K562 (cell line): ENCODE measurements around the gene ACSL3. TPM values are rescaled to one million over a fixed set of nuclear protein-coding genes. Genes with fewer than 3 reads are reported as not detected.
A peak's percentile ranks its signal among the peaks of the same experiment; 100 is the strongest.

ENCODE experiments used
- C11orf30 ChIP-seq: fragments of 450-650 bp; IDR thresholded peaks from 2 replicates; pipeline ENCODE4 v1.6.1; 2016; ENCODE audit warnings: low read depth, mild to moderate bottlenecking
- MAFF ChIP-seq: IDR thresholded peaks from 2 replicates; pipeline ENCODE4 v1.6.1; 2012; ENCODE audit warnings: low read length, improper control_type of control experiment
- PRPF4 ChIP-seq: fragments of 200-400 bp; formaldehyde crosslinking; IDR thresholded peaks from one replicate; pipeline ENCODE4 v1.6.1; 2017; ENCODE audit warnings: low read length, low read depth, mild to moderate bottlenecking; ENCODE audit not compliant: insufficient read depth, poor library complexity, severe bottlenecking
- RAD21 ChIP-seq, 2 experiments: fragments of 250-450 bp in 1 of 2; fragments of 450-650 bp in 1 of 2; sonication (Bioruptor Pico) in 1 of 2; formaldehyde crosslinking in 1 of 2; IDR thresholded peaks in 1 of 2; conservative IDR thresholded peaks in 1 of 2; 2 replicates each; pipeline versions ENCODE4 v1.4.0 to v1.8.0; 2020 to 2022; ENCODE audit warnings: mild to moderate bottlenecking in 2 of 2, moderate library complexity in 1 of 2
- polyA plus RNA-seq, 8 experiments: library from polyadenylated mRNA; depleted of rRNA in 4 of 8; stranded (reverse) in 5 of 8; unstranded in 3 of 8; fragments of >200 nt; fragmentation: Nextera tagmentation in 2 of 8; fragmentation: Illumina TruSeq in 1 of 8; extraction: Ambion mirVana in 2 of 8; extraction: Trizol in 1 of 8; gene quantifications; 2 replicates each; pipeline versions ENCODE4 v1.2.1 to v1.2.3, GENCODE V29; 2011 to 2014; ENCODE audit warnings: inconsistent platforms in 1 of 8, missing spikeins in 1 of 8
- total RNA-seq, 7 experiments: library from RNA; depleted of rRNA in 6 of 7; stranded (reverse); fragments of >200 nt in 6 of 7; fragmentation: Illumina TruSeq in 2 of 7; extraction: Trizol in 2 of 7; gene quantifications; 2 replicates each; pipeline versions ENCODE4 v1.2.1 to v1.2.3, GENCODE V29; 2011 to 2021; ENCODE audit warnings: low replicate concordance in 1 of 7
- TF ChIP-seq, protein P1 (sequence below): sonication (generic); formaldehyde crosslinking; IDR thresholded peaks from 2 replicates; pipeline ENCODE4 v1.8.0; 2022; ENCODE audit warnings: missing genetic modification reagents, mild to moderate bottlenecking, borderline replicate concordance
- TF ChIP-seq, protein P2 (sequence below): sonication (generic); formaldehyde crosslinking; IDR thresholded peaks from 2 replicates; pipeline ENCODE4 v1.8.0; 2022; ENCODE audit warnings: missing genetic modification reagents, mild to moderate bottlenecking, moderate library complexity, borderline replicate concordance
- TF ChIP-seq, protein P3 (sequence below): fragments of 250-450 bp; sonication (Bioruptor Pico); IDR thresholded peaks from 2 replicates; pipeline ENCODE4 v1.5.0; 2020; ENCODE audit warnings: mild to moderate bottlenecking

Gene ACSL3
- total and polyA plus RNA-seq, 9 of the 15 experiments (the other 6 are each of a cell fraction or from before 2014, with no cell fraction given), result 21.3 to 123 (median 85.2) TPM

DNA sequence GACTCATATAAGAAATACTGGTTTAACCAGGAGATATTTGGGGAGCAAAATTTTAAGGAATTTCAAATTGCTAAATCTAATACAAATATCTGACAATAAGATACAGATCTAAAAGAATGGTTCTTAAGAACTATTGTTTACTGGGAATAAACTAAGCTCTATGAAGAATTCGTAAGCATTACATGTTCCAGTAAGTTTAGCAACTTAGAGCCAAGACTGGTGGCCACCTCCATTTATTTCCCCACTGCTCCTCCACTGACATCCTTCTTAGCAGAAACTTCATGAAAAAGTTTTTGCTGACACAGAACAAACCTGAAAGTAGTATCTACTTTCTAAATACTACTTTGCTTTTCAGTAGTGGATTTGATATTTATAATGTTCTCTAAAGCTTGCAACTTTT is 83.0 kb downstream of the ACSL3 start (continued):
- TF ChIP-seq MAFF (peak; percentile 34; the same call in 1 of the 2 replicates), PRPF4 (no peak), C11orf30 (peak; percentile 64; the same call in 1 of the 2 replicates), RAD21 (CRISPR knock-in tag; conservative IDR thresholded peaks at IDR 0.05 in 1 of 2, IDR thresholded peaks at IDR 0.05 in 1 of 2) (no peak)
- TF ChIP-seq, protein P1, sequence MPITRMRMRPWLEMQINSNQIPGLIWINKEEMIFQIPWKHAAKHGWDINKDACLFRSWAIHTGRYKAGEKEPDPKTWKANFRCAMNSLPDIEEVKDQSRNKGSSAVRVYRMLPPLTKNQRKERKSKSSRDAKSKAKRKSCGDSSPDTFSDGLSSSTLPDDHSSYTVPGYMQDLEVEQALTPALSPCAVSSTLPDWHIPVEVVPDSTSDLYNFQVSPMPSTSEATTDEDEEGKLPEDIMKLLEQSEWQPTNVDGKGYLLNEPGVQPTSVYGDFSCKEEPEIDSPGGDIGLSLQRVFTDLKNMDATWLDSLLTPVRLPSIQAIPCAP (CRISPR knock-in tag), result no peak
- TF ChIP-seq, protein P2, sequence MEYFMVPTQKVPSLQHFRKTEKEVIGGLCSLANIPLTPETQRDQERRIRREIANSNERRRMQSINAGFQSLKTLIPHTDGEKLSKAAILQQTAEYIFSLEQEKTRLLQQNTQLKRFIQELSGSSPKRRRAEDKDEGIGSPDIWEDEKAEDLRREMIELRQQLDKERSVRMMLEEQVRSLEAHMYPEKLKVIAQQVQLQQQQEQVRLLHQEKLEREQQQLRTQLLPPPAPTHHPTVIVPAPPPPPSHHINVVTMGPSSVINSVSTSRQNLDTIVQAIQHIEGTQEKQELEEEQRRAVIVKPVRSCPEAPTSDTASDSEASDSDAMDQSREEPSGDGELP (CRISPR knock-in tag), result no peak
- TF ChIP-seq, protein P3, sequence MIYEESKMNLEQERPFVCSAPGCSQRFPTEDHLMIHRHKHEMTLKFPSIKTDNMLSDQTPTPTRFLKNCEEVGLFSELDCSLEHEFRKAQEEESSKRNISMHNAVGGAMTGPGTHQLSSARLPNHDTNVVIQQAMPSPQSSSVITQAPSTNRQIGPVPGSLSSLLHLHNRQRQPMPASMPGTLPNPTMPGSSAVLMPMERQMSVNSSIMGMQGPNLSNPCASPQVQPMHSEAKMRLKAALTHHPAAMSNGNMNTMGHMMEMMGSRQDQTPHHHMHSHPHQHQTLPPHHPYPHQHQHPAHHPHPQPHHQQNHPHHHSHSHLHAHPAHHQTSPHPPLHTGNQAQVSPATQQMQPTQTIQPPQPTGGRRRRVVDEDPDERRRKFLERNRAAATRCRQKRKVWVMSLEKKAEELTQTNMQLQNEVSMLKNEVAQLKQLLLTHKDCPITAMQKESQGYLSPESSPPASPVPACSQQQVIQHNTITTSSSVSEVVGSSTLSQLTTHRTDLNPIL (CRISPR knock-in tag), result no peak
- TF ChIP-seq, all 486 proteins: peak for 6
